ENCODE data around the gene XK.

DNA sequence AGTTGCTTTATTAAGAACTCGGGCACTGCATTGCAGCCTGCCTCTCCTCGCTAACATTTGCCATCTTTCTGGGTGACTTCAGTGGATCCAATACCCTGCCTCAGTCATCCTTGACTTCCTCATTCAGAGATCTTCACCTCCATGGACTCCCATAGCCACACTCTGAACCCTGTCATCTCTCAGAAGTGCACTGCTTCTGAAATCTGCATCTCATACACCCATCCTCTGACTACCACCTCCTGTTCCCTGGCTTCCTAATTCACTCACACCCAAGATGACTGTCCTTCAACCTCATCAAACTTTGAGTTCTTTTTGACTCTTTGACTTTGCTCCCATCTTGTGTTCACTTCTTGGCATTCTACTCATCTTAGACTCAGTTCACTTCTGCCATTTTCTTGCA, 68.9 kb downstream of the XK start:
- TF ChIP-seq YY1 (IDR thresholded peaks at IDR 0.05; ENCODE audit: low read depth, low read length) (no peak), POLR2A (IDR thresholded peaks at IDR 0.05; ENCODE audit: low read depth, low read length) (no peak), CTCF (IDR thresholded peaks at IDR 0.05 in 2 of 3, conservative IDR thresholded peaks at IDR 0.05 in 1 of 3; ENCODE audit: control insufficient read depth in 2 of 3, extremely low read depth in 1 of 3, insufficient read depth in 1 of 3, low read depth in 3 of 3, low read length in 3 of 3) (no peak), NR2C2 (IDR thresholded peaks at IDR 0.05; ENCODE audit: borderline replicate concordance, control insufficient read depth, insufficient read length, low read depth) (no peak), PML (IDR thresholded peaks at IDR 0.05; ENCODE audit: low read length) (no peak), ZNF274 (IDR thresholded peaks at IDR 0.05; ENCODE audit: insufficient read depth, insufficient read length) (no peak), YBX1 (IDR thresholded peaks at IDR 0.05) (no peak), CEBPB (IDR thresholded peaks at IDR 0.05; ENCODE audit: borderline replicate concordance in 1 of 2, low read depth in 2 of 2, low read length in 2 of 2) (no peak), ATF2 (IDR thresholded peaks at IDR 0.05; ENCODE audit: low read length) (no peak), POLR2AphosphoS5 (IDR thresholded peaks at IDR 0.05; ENCODE audit: low read length) (no peak), PAX8 (IDR thresholded peaks at IDR 0.05) (no peak), ZNF384 (IDR thresholded peaks at IDR 0.05; ENCODE audit: borderline replicate concordance, low read depth, low read length) (no peak)
- TF ChIP-seq, protein P1, sequence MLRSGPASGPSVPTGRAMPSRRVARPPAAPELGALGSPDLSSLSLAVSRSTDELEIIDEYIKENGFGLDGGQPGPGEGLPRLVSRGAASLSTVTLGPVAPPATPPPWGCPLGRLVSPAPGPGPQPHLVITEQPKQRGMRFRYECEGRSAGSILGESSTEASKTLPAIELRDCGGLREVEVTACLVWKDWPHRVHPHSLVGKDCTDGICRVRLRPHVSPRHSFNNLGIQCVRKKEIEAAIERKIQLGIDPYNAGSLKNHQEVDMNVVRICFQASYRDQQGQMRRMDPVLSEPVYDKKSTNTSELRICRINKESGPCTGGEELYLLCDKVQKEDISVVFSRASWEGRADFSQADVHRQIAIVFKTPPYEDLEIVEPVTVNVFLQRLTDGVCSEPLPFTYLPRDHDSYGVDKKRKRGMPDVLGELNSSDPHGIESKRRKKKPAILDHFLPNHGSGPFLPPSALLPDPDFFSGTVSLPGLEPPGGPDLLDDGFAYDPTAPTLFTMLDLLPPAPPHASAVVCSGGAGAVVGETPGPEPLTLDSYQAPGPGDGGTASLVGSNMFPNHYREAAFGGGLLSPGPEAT (IDR thresholded peaks at IDR 0.05; ENCODE audit: low read depth): no peak
- TF ChIP-seq, protein P2, sequence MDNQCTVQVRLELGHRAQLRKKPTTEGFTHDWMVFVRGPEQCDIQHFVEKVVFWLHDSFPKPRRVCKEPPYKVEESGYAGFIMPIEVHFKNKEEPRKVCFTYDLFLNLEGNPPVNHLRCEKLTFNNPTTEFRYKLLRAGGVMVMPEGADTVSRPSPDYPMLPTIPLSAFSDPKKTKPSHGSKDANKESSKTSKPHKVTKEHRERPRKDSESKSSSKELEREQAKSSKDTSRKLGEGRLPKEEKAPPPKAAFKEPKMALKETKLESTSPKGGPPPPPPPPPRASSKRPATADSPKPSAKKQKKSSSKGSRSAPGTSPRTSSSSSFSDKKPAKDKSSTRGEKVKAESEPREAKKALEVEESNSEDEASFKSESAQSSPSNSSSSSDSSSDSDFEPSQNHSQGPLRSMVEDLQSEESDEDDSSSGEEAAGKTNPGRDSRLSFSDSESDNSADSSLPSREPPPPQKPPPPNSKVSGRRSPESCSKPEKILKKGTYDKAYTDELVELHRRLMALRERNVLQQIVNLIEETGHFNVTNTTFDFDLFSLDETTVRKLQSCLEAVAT (IDR thresholded peaks at IDR 0.05): no peak
